ENCODE measurements around the gene HVCN1.
A peak's percentile ranks its signal among the peaks of the same experiment; 100 is the strongest.

Gene HVCN1

GRCh38 chr12:110699591-110700445, 10.9 kb upstream of the HVCN1 start:
- DNase-seq (ENCODE audit: low spot score) (no peak), FAIRE-seq (no peak)

DNA sequence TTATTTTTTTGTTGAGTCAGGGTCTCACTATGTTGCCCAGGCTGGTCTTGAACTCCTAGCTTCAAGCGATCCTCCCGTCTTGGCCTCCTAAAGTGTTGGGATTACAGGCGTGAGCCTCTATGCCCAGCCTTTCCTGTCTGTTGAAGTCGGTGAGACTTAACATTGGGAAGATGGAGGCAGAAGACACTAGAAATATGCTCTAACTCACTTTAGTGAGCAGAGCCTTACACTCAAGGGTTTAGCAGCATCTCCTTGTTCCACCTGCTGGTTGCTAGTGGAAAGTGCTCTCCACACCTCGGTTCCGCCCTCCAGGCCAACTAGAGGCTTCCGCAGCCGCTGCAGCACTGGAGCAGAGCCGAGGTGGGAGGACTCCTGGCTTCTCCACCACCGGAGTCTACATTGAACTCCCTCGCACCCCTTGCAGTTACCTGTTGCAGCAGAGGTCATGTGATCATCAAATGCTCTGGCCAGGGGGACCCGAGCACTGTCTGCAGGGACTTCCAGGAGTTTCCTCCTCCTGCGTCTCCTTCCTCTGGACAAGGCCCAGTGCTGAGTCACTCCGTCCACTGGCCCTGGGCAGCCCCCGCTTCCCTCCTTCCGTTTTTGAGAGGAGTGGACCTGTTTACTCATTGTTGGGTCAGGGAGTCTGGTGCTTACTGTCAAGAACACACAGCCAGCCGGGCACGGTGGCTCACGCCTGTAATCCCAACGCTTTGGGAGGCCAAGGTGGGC, 9.4 kb upstream of the HVCN1 start:
- DNase-seq (ENCODE audit: low spot score) (peak; percentile 72), FAIRE-seq (no peak)

- no peak for FAIRE-seq
- no peak for DNase-seq (ENCODE audit: low spot score)
These were observed 8.3 kb upstream of the HVCN1 start for GRCh38 chr12:110697236-110697635.

GRCh38 chr12:110696283-110696682, 7.4 kb upstream of the HVCN1 start:
- FAIRE-seq, result no peak

DNA sequence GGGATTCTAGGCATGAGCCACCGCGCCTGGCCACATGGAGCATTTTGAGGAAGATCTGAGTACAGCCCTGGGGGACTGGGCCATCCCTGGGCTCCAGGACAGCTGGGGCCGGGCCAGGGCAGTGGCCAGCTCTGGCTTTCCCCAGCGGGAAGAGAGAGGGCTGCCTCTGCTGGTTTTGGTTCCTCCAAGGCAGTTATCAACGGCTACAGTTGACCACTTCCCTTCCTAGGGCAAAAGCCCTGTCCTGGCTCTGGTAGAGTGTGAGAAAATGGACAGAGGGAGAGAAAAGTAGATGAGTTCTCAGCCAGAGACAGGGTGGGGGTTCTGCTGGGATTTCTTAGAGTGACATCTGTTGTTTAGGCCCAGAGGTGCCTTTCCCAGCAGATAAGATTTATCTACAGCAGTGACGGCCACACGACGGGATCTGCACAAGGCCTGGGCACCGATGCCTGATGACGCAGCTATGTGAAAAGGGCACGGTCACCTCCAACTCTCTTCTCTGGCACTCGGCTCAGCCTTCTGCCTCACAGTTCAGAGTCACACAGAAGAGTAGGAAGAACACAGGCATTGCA, 5.5 kb upstream of the HVCN1 start:
- DNase-seq (ENCODE audit: low spot score) (no peak), FAIRE-seq (no peak)

More at GRCh38 chr12:110696283-110696682, 7.4 kb upstream of the HVCN1 start:
- DNase-seq (ENCODE audit: low spot score), result no peak

- FAIRE-seq (no peak), DNase-seq (ENCODE audit: low spot score) (no peak)
These were observed 4.8 kb upstream of the HVCN1 start for GRCh38 chr12:110693731-110694130.

GRCh38 chr12:110690127-110690430, 1.2 kb upstream of the HVCN1 start:
- no peak for FAIRE-seq

DNA sequence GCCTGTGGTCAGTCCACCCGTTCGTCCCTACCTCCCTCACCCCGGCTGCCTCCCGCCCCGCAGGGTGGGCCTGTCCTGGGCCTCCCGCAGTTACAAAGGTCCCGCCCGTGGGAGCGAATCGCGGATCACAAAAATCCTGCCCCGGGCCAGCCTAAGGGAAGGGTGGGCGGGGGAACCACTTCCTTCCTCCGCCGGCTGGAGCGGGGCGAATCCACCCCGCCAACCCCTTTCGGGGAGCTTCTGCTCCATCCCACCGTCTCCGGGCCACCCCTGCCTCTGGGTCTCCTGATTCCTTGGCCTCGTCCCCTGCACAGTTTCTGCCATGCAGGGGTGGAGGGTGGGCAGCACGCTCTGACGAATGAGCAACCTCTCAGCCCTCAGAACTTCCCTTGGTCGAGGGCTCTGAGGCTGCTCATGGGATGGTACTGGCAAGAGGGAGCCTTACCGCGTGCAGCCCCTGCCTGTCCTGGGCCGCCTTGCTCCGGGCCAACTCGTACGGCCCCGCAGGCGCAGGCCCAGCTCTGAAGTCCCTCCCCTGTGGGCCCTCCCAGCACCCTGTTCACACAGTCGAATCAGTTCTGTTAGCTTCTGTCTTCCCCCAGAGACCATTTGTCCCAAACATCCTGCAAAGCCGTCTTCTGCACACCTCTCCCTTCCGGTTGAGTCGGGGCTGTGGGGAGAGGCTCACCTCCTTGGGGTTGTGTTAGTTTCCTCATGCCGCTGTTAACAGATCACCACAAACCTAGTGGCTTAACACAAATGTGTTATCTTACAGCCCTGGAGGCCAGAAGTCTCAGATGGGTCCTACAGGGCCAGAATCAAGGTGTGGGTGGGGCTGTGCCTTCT, 589 bp upstream of the HVCN1 start:
- FAIRE-seq, result no peak

More at GRCh38 chr12:110690127-110690430, 1.2 kb upstream of the HVCN1 start:
- no peak for DNase-seq (ENCODE audit: low spot score)

DNA sequence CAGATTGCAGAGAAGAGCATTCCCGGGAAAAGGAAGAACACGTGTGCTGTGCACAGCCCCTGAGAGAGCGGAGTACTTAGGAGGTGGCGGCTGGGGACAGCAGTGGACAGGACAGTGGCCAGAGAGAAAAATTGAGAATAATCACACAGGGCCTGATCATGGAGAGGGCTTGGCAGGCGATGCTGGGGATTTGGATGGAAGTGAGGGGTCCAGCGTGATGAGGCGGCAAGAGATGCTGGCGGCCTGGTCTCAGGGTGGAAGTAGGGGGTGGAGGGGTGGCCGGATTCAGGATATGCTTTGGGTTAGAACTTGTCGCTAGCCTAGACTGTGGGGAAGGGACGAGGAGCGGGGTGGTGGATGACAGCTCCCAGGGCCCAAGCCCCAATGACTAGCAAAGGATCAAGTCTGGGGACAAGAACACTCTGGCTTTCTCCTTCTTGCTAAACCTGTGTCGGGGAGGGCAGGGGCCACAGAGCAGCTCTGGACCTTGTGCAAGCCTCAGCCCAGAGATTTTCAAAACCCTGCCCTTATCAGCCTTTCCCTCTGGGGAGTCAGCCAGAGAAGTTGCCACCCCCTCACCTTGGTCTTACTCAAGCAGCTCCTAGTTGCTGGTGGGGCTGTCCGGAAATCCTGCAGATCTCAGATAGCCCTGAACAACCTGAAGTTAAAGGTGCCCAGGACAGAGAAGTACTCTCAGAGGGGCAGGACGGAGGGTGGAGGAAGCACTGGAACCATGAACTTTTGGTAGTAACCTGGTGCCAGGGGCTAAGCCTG, 1.3 kb downstream of the HVCN1 start:
- DNase-seq (ENCODE audit: low spot score), result no peak
- no peak for FAIRE-seq

More for the DNA sequence above, 589 bp upstream of the HVCN1 start:
- DNase-seq (ENCODE audit: low spot score), result no peak

GRCh38 chr12:110686294-110686903, 2.5 kb downstream of the HVCN1 start:
- DNase-seq (ENCODE audit: low spot score) (no peak), FAIRE-seq (no peak)

- no peak for DNase-seq (ENCODE audit: low spot score)
- no peak for FAIRE-seq
These were observed 4.5 kb downstream of the HVCN1 start for GRCh38 chr12:110684312-110684836.

- no peak for DNase-seq (ENCODE audit: low spot score)
- no peak for FAIRE-seq
These were observed 5.0 kb downstream of the HVCN1 start for GRCh38 chr12:110683888-110684287.

- DNase-seq (ENCODE audit: low spot score) (no peak), FAIRE-seq (no peak)
These were observed 8.9 kb downstream of the HVCN1 start for GRCh38 chr12:110680032-110680431.

DNA sequence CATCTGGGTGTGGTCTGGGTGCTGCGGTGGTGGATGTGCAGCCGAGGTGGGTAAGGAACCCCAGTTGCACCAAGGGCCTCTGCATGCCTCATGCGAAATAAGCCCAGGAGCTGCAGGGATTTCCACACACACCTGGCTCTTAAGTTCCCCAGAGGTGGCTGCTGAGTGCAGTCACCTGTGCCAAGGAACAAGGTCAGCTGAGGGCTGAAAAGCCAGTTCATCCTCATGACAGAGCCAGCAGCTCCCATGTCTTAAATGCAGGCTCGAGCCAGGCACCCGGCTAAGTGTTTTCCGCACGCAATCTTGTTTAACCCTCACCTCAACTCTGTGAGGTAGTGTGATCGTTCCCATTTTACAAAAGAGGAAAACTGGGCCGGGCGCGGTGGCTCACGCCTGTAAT, 9.7 kb downstream of the HVCN1 start:
- FAIRE-seq, result no peak
- DNase-seq (ENCODE audit: low spot score), result no peak

DNA sequence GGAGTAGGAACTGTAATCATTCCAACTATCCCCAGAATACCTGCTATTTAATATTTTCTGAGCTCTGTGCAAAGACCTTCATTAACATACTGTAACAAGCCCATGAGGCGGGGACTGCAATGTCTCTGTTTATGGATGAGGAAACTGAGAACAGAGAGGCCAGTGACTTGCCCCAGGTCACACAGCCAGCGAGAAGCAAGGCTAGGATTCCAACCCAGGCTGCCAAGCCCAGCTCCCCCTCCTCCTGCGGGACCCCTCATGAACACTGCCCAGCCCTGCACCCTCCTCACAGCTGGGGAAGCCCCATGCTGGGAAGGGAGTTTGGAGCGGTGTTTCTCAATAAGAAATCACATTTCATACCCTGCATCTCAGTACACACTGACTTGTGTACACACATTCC, 10.9 kb downstream of the HVCN1 start:
- no peak for DNase-seq (ENCODE audit: low spot score)
- FAIRE-seq, result no peak

GRCh38 chr12:110677206-110677911, 11.6 kb downstream of the HVCN1 start:
- FAIRE-seq (no peak), DNase-seq (ENCODE audit: low spot score) (no peak)

DNA sequence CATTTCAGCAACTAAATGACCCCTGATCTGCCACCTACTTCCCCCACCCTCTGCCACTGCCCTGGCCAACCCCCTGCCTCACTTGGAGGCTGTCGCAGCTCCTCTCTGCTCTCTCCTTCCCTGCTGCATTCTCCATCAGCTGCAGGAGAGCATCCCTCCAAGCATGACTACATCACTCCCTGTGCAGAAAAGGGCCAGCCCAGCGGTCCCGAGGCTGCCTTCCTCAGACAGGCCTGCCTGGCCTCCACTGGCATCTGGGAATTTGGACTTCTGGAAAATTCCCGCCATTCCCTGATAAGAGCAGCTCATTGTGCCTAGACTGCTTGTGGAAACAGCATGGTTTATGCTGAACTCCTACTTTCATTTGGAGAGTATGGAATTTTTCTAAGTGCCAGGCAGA, 12.7 kb downstream of the HVCN1 start:
- FAIRE-seq, result no peak
- no peak for DNase-seq (ENCODE audit: low spot score)

DNA sequence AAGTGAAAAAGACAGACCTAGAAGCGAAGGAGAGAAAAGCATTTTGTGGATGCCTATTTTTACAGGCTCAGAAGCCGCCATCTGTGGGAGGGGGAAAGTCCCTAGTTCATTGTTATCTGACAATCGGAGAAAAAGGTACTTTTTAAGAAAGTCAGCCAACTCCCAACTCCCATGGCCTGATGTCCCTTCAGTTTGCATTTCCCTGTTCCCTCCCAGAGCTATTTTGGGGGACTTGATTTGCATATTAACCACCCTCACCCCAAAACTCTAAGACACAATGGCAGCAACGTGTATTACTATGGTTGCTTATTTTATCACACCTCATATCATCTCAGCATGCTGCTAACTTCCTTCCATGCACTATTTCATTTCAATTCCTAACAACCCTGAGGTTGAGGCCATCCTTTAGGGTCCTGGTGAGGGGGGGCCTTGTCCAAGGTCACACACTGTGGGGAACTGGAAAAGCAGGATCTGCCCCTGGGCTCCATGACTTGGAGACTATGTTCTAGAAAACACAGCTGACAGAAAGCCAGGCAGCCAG, 18.7 kb downstream of the HVCN1 start:
- no peak for FAIRE-seq
- no peak for DNase-seq (ENCODE audit: low spot score)

- FAIRE-seq (no peak), DNase-seq (ENCODE audit: low spot score) (no peak)
These were observed 19.8 kb downstream of the HVCN1 start for GRCh38 chr12:110669193-110669502.
